Stimulated activated CD8-positive, alpha-beta memory T cell treated with anti-CD3 and anti-CD28 coated beads, Interleukin-7, amount 100 ng/mL, for 4 hours (primary cell): Measurements from ENCODE around the gene ADGRD1.

ENCODE experiments used
- DNase-seq, 2 donors: peaks; one replicate each; pipeline ENCODE4 v3.0.0-alpha.2; 2020; ENCODE audit warnings: low read depth in 2 of 2

The ADGRD1 gene

GRCh38 chr12:131162113-131162512 lies 208.4 kb downstream of the ADGRD1 start:
- DNase-seq, result no peak

GRCh38 chr12:131163189-131163738 lies 209.6 kb downstream of the ADGRD1 start:
- no peak for DNase-seq

GRCh38 chr12:131164096-131164872 lies 210.6 kb downstream of the ADGRD1 start:
- DNase-seq, result no peak

DNA sequence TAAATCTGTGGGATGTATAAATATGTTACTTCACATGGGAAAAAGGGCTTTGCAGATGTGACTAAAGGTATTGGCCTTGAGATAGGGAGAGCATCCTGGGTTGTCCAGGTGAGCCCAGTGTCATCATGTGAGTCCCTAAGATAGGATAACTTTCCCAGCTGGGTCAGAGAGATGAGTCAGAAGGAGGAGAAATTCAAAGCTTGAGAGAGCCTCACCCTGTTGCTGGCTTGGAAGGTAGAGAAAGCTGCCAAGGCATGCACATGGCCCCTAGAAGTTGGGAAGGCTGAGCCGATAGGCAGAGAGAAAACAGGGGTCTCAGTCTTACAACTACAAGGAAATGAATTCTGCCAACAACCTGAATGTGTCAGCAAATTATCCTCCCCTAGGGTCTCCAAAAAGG lies 213.0 kb downstream of the ADGRD1 start:
- DNase-seq, result no peak

DNA sequence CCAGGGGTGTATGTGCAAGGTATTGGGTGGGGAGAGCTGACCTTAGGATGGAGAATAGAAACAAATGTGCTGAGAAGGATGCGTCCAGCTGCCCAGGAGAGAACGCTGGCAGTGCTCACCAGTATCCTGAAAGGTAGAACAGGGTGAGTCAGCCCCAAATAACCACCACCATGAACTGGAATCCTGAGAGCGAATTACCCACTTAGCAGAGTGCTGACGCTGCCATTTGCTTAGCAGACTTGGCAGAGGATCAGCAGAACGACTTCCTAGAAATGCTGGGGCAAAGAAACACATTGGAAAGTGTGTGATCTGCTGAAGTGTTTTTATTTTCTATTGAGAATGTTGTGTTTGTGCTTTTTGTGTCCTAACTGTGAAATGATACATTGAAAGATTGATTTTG lies 213.6 kb downstream of the ADGRD1 start:
- no peak for DNase-seq

- no peak for DNase-seq
These were observed 217.3 kb downstream of the ADGRD1 start for GRCh38 chr12:131171029-131171428.

DNA sequence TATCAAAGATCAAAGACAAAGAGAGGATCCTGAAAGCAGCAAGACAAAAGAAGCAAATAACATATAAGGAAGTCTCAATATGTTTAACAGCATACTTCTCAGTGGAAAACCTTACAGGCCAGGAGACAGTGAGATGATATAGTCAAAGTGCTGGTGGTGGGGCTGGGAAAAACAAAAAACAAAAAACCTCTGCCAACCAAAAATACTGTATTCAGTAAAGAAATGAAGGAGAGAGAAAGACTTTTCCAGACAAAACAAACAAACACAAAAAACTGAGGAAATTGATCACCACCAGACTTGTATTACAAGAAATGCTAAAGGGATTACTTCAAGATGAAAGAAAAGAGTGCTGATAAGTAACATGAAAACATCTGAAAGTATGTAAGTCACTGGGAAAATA lies 221.2 kb downstream of the ADGRD1 start:
- no peak for DNase-seq

- no peak for DNase-seq
These were observed 222.6 kb downstream of the ADGRD1 start for GRCh38 chr12:131176266-131176665.

DNA sequence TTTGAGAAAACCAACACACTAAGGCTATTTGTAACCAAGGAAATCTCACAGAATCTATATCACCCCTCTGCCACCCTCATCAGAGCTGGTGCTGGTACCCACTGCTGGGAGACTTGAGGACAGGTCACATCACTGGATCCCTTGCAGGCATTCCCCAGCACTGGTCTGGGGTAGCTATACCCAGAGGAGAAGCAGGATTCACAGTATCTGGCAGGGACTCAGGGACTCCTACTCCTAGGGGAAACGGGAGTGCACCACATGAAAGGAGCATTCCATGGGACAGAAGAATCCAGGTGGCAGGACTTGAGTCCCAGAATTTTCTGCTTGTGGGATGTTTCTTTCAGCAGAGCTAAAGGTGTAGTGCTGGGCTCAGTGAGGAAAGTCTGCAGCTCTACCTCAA lies 223.2 kb downstream of the ADGRD1 start:
- no peak for DNase-seq

- no peak for DNase-seq
These were observed 223.9 kb downstream of the ADGRD1 start for GRCh38 chr12:131177599-131177998.

DNA sequence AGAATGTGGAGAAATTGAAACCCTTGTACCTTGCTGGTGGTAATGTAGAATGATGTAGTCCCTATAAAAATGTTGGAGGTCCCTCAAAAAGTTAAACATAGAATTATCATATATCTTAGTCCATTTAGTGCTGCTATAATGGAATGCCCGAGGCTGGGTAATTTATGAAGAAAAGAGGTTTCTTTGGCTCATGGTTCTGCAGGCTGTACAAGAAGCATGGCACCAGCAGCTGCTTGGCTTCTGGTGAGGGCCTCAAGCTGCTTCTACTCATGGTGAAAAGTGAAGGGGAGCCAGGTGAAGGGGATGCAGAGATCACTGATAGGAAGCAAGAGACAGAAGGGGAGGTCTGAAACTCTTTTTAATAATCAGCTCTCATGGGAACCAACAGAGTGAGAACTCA lies 233.9 kb downstream of the ADGRD1 start:
- DNase-seq, result no peak

DNA sequence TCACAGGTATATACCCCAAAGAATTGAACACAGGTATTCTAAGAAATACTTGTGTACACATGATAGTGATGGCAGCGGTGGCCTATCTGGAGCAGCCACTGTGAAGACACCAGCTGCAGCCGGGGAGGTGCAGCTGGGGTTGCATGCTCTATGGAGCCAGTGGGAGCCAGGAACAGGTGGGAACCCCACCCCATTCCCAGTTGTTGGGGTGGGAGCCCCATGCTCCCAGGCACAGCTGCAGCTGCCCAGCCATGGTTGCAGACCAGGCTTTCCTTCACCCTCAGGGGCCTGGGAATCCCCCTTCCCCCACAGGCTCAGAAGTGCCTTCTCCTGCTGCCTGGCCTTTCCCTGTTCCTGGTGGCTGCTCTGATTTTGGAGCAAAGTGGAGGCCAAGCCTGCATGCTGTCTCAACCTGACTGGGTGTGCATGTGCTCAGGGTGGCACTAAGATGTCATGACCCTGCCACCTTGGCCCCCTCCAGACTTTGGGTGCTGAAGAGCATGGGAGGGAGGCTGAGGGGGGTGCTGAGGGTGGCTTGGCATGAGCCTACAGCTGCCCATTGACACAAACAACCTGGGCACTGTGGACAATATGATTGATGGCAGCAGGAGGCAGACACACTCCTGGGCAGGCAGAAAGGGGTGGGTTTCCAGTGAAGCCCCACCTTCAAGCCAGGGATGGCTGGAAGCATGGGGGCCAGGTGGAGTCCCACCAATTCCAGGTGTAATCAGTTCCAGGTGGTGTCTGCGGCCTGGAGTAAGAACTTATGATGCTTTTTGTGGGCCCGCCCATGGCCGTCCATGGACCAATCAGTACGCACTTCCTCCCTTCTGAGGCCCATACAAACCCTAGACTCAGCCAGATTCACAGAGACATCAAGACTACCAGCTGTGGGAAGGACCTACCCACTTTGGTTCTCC lies 234.7 kb downstream of the ADGRD1 start:
- DNase-seq, result no peak

- DNase-seq, result no peak
These were observed 236.1 kb downstream of the ADGRD1 start for GRCh38 chr12:131189781-131190180.

- DNase-seq, result no peak
These were observed 237.3 kb downstream of the ADGRD1 start for GRCh38 chr12:131190965-131191364.
